Measurements from ENCODE around the gene KRTAP5-4.
"Not testable (repeated sequence)": the region's sequence is repeated elsewhere in the genome, so short reads cannot be mapped to it uniquely, and the experiment has no call there.

The KRTAP5-4 gene

DNA sequence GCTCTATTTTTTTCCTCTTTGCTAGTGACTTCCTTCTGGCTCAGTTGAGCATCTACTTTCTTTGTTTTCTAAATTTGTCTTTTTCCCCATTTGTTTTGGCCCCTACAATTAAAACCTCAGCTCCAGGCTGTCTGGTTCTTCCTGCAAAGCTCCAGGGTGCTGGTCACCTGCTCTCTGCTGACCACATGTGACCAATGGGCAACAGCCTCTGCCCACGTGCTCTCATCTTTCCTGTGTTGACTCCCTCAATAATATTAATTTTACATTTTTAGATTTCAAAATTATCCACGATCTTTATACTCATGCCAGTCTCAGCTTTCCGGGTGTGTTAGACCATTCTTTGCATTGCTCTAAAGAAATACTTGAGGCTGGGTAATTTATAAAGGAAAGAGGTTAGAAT, 23.5 kb downstream of the KRTAP5-4 start:
- not testable (repeated sequence) for DNase-seq

DNA sequence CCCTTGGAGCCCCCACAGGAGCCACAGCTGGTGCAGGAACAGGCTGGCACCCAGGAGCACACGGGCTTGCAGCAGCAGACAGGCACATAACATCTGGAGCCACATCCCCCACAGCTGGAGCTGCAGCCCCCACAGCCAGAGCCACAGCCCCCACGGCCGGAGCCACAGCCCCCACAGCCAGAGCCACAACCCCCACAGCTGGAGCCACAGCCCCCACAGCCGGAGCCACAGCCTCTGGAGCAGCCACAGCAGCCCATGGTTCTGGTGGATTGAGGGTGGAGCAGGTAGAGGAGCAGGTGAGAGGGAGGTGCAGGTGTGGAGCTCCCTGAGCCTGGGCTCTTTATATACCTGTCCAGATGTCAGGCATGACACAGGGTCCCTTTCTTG, 24.0 kb downstream of the KRTAP5-4 start, which contains the start of gene KRTAP5-2:
Gene KRTAP5-2, minus strand, starts transcription at position 301 of the 387 bp plus-strand sequence. Its CDS starts 44 bp downstream, at position 257.
- no peak for DNase-seq

DNA sequence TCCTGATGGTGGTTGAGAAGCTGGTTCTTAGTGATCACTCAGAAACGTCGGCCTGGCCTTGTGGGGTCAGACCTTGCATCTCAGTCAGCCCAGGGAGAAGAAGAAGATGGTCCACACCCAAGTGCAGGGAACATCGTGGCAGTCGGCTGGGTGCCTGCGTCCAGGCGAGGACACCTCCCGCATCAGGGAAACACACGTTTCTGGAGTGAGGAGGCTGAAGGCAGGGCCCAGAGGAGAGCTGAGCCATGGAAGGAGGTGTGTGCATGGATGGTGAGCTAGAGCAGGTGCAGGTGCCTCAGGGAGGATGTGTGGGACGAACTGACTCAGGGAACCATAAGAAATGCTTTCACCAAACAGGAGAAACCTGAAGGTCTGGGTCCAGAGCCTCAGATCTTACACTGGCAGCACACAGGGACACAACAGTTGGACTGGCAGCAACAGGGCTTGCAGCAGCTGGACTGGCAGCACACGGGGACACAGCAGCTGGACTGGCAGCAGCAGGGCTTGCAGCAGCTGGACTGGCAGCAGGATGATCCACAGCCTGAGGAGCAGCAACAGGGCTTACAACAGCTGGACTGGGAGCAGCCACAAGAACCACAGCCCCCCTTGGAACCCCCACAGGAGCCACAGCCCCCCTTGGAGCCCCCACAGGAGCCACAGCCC, 24.5 kb downstream of the KRTAP5-4 start:
- DNase-seq: no peak

DNA sequence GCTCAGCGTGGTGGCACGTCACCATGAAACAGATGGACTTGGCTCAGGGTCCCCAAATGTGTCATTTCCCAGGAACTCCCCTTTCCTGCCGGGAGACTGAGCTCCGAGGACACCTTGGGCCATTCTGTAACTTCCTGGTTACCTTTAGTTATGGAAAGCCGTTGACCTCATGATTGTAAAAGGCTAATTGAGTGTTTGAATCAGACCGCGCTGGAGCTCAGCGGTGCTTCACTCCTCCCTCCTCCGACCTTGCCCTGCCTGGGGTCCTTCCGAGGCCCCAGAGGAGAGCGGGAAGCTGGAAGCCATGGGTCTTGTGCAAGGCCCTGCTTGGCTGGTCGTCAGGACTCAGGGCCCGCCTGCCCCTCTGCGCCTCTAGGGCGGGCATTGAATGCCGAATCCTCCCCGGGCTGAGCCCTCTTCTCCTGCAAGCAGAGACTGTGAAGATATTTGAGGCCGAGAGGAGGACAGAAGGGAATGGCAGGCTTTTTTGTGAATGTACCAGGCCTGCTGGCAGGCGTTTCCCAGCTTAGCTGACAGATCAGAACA, 25.3 kb downstream of the KRTAP5-4 start:
- not testable (repeated sequence) for DNase-seq

DNA sequence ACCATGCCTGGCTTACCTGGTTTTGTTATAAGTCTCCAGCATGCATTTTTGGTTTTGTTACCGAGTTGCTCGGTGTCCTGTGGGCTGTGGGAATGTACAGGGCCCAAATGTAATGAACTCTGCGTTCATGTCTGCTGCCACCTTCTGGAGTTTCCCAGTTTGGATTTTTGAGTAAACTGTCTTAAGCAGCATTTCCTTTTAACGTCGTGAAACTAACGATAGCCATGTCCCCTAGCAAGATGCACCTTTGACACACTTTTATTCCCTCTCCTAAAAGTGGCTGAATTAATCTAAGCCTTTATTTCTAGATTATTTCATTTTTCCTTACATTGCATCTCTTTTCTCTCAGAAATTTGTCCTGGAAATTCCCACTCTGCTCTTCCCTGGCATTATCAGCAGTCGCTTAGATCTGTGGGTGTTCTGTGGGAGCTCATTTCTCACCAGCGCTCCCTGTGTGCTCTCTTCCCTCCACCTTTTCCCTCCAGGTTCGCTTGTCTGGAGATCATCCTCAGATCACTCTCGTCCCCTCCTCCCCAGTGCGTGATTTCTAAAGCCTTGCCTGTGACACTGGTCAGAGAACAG, 25.9 kb downstream of the KRTAP5-4 start:
- DNase-seq: not testable (repeated sequence)

DNA sequence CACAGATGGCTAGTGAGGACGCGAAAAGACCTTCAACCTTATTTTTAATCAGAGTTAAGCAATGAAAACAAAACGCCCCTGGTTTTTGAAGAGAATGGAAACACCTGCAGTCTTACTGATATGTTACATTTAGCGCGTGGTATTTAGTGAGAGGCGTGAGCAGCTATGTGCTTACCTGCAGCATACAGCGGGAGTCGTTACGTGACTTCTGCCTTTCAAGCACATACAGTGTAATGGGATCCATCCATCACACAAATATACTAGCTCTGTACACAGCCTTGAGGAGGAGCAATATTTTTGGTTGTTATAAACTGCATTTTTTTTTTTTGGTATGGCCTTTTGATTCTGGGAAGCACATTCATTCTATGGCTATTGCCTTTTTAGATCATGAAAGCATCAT, 29.3 kb downstream of the KRTAP5-4 start:
- DNase-seq: no peak

DNA sequence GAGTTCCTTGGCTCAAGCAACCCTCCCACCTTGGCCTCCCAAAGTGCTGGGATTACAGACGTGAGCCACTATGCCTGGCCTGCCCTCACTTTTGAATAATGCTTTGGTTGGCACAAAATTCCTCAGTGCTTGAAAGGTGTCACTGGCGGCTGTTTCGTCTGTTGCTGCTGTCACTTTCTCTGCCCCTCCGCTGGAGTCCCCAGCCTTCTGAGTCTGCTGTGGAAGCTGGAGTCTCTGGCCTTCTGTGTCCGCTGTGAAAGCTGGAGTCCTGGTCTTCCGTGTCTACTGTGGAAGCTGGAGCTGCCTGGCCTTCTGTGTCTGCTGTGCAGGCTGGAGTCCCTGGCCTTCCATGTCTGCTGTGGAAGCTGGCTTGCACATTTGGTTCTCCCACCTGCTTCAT, 31.9 kb downstream of the KRTAP5-4 start:
- DNase-seq: no peak

DNA sequence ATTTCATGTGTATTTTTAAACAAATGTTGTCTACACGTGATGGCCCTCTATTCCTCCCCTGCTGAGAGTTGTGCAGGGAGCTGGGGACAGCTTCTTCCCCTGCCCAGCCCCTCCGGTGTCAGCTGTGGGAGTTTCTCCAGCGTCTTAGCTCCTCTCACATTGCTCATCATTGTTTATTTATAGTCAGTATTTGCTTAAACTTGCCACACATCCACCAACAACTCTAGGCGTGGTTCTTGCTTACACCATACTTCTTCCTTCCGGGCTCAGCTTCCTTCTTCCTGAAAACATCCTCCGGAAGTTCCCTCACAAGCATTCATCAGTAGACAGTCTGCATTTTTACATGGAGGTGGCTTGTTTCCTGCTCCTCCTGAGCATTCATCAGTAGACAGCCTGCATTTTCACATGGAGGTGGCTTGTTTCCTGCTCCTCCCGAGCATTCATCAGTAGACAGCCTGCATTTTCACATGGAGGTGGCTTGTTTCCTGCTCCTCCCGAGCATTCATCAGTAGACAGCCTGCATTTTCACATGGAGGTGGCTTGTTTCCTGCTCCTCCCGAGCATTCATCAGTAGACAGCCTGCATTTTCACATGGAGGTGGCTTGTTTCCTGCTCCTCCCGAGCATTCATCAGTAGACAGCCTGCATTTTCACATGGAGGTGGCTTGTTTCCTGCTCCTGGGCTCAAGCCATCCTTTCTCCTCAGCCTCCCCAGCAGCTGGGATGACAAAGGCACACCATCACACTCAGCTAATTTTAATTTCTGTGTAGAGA, 32.6 kb downstream of the KRTAP5-4 start:
- DNase-seq: peak; percentile 15

DNA sequence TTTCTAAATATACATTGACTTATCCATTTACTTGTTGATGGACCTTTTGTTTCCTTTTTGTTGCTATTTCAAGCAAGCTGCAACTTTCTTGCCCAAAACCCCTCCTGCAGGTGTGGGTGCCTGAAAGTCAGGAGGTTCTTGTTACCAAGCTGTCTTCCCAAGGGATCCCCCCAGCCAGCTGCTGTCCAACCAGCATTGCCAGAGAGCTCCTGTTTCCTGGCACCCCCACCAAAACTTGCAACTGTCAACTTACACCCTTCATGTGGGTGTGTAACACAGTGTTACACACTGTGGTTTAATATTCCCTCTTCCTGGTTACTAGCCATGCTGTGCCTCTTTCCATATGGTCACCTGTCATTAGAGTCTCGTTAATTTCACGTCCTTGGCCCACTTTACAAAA, 35.2 kb downstream of the KRTAP5-4 start:
- no peak for DNase-seq

DNA sequence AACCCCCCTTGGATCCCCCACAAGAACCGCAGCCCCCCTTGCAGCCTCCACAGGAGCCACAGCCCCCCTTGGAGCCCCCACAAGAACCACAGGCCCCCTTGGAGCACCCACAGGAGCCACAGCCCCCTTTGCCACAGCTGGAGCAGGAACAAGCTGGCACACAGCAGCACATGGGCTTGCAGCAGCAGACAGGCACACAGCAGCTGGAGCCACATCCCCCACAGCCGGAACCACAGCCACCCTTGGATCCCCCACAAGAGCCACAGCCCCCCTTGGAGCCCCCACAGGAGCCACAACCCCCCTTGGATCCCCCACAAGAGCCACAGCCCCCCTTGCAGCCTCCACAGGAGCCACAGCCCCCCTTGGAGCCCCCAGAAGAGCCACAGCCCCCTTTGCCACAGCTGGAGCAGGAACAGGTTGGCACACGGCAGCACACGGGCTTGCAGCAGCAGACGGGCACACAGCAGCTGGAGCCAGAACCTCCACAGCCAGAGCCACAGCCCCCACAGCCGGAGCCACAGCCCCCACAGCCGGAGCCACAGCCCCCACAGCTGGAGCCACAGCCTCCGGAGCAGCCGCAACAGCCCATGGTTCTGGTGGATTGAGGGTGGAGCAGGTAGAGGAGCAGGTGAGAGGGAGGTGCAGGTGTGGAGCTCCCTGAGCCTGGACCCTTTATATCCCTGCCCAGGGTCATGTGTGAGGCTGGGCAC, 37.1 kb downstream of the KRTAP5-4 start, which contains the start of gene KRTAP5-1:
Gene KRTAP5-1, minus strand, starts transcription at position 623 of the 710 bp plus-strand sequence. Its CDS starts 34 bp downstream, at position 589.
- DNase-seq: not testable (repeated sequence)

DNA sequence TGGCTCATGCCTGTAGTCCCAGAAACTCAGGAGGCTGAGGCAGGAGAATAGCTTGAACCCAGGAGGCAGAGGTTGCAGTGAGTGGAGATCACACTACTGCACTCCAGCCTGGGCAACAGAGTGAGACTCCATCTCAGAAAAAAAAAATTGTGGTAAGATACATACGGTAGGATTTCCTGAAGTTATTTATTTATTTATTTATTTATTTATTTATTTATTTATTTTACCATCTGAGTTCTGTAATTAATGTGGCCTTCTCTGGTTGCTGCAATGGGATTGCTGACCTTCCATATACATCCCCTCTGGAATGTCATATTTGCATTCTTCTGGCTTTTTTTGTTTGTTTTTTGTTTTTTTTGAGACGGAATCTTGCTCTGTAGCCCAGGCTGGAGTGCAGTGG, 39.0 kb downstream of the KRTAP5-4 start:
- not testable (repeated sequence) for DNase-seq

DNA sequence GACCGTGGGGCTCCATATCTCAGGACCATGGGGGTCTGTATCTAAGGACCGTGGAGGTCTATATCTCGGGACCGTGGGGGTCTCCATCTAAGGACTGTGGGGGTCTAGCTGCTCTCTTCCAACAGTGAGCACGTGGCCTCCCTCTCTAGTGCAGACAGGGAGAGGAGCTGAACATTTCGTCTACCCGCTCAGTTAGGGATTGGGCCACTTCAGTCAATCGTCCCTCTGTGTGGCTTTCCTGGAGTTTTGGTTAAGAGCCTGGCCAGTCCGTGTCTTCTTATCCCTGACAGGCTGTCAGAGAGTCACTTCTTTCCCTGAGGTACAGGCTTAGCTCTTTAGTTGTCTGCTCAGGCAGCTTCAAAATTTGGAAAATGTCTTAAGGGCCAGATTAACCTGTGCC, 40.0 kb downstream of the KRTAP5-4 start:
- DNase-seq: no peak

DNA sequence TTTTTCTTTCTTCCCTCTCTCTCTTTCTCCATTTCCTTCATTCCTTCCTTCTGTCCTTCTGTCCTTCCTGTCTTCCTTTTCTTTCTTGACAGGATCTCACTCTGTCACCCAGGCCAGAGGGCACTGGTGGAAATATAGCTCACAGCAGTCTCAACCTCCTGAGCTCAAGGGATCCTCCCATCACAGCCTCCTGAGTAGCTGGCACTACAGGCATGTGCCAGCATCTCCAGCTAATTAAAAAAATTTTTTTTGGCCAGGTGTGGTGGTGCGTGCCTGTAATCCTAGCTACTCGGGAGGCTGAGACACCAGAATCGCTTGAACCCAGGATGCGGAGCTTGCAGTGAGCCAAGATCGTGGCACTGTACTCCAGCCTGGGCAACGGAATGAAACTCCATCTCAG, 45.1 kb downstream of the KRTAP5-4 start:
- DNase-seq: no peak

DNA sequence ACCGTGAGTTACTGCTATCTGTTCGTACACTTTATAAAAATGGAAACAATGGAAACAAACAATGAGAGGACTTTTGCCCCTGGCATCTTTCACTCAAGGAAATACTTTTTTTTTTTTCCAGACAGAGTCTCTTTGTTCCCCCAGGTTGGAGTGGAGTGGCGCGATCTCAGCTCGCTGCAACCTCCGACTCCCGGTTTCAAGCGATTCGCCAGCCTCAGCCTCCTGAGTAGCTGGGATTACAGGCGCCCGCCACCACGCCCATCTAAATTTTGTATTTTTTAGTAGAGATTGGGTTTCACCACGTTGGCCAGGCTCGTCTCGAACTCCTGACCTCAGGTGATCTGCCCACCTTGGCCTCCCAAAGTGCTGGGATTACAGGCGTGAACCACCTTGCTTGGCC, 46.2 kb downstream of the KRTAP5-4 start:
- not testable (repeated sequence) for DNase-seq

DNA sequence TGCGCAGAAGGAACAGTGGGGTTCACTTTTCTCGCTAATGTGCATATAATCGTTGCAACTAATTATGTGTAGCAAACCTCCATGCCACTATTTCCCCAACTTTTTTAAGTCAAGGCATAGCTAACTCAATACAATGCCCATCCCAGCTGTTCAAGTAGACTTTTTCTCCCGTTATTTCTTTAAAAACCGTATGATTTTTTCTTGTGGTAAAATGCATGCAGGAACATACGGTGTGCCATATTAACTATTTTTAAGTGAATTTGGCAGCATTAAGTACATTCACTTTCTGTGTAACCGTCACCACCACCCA, 47.0 kb downstream of the KRTAP5-4 start:
- no peak for DNase-seq

DNA sequence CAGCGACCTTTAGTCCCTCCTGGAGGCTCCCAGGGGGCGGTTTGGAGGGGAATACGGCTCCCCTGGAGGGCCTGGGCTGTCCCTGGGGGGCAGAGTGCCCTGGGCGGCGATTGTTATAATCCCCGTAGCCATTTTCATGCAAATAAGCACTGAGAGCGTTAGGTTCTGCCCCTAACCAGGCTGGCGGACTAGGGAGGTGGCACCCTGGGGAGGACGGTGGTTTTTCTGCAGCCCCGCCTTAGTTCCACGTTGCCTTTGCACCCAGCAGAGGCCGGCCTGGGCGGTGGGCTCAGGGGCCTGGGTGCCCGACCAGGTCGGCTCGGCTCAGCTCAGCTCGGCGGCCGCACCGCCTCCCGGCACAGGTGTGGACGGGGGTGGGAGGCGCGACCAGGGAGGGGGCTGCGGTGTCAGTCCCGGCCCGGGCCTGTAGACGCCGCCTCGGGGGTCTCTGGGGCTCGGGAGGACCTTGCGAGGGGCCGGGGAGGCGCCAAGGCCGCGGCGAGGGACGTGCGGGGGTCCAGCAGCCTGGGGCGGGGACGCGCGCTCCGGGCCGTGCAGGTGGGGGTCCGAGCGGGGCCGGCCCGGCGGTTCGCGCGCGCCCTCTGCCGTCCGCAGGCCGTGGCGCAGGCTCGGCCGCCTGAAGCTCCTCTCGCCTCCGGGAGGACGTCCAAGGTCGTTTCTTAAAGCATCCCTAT, 47.6 kb downstream of the KRTAP5-4 start:
- DNase-seq: no peak

DNA sequence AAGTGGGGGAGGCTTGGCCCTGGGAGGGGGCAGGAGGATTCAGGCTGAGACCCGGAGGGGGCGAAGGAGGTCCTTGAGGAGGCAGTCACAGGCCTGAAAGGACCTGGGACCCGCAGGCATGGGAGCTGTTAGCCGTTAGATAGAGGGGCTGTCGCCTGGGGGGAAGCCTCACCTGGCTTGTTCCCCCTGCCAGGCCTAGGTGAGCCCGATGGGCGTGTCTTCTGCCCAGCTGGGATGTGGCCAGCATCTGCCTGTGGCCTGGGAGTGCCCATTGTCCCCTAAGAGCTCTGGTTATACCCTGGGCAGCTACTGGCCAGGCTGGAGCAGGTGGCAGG, 48.1 kb downstream of the KRTAP5-4 start:
- no peak for DNase-seq

DNA sequence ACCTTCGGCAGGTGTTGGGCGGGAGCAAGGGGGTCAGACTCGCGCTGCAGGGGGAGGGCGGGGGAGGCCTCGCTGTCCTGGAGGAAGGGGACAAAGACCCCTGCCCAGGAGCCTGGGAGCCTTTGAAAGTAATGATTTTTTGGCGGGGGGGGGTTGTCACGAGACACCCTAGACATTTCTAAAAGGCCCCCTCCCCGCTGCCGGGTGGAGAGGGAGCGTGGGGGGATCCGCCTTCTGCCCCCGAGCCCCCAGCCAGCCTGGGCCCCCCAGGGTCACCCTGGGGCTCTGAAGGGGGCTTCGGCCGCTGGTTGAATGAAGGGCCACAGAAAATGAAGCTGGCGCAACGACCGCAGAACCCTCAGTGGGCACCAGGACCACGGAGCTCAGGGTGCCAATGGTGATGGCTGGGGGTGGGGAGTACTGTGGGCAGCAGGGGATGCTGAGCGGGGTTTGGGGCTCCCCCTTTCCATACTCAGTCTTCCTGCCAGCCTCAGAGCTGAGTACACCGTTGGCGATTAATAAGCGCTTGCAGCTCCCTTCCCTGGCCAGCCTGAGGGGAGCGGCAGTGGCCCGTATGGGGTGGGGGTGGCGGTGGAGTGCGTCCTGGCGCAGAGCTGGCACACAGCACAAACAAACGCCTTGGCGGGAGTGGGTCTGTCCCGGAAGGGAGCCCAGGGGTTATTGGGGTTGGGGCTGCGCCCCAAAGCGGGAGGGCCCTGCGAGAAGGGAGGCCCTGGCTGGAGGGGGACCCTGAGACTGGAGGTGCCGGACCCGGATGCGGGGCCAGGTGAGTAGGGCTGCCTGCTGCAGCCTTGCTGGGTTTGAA, 48.6 kb downstream of the KRTAP5-4 start:
- DNase-seq: no peak

DNA sequence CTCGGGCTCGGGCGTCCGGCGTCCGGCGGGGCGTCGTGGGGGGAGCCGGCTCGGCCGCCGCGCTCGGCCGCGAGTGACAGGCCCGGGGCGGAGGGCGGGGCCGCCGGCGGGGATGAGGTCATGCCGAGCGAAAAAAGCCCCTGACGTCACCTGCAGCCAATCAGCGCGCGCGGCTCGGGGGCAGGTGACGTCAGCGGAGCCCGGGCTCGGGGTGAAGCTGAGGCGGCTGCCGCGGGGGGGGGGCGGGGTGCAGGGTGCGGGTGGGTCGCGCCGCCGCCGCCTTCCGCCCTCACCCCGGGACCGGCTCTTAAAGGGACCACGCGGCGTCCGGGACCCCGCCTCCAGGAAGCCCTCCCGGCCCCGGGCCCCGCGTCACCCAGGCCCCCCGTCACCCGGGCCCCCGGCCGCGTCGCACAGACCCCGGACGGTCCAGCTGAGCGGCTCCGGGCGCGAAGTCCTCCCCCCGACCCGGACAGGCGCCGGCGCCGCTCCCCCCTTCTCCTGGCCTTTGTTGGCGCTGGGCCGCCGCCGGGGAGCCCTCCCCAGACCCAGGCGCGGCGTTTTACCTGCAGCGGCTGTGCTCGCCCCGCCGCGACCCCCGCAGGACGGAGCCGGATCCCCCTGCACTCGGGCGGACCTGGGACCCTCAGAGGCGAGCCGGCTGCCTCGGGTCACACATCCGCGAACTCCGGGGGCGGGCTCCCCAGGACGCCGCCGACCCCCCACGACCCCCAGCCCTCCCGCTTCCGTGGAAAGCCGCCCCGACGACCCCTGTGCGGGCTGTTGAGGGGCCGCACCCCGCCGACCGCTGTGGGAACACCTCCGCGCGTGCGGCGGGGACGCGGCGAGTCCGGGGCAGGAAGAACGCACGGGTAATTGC, 49.5 kb downstream of the KRTAP5-4 start, which contains the start of gene DUSP8:
Gene DUSP8, minus strand, starts transcription at position 75 of the 880 bp plus-strand sequence. CDS start 6,445 bp downstream, outside the sequence.
- DNase-seq: no peak

DNA sequence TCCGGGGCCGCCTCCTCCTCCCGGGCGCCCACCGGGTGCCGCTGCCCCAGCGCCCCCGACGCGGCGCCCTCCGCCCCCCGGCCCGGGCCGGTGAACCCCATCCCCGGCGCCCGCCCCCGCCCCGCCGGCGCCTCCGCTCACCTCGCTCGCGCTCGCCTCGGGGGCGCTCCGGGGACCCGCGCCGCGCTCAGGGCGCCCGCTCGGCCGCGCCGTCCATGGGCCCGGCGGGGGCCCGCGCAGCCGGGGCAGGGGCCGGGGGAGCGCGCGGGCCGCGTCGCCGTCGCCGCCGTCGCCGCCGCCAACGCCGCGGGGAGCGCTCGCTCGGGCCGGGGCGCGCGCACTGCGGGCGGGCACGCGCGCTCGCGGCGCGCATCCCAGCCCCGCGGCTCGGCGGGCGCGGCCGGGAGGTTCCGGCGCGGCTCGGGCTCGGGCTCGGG, 50.2 kb downstream of the KRTAP5-4 start:
- no peak for DNase-seq
